GM10266 (cell line): ENCODE data around the gene ACSL1.

ENCODE experiments used
- DNase-seq: peaks from one replicate; pipeline ENCODE4 v3.0.0; 2012; ENCODE audit errors: extremely low spot score
- CTCF ChIP-seq: IDR thresholded peaks from 2 replicates; pipeline ENCODE4 v1.5.1; 2012; ENCODE audit warnings: mild to moderate bottlenecking, low read depth; ENCODE audit not compliant: control insufficient read depth, insufficient read depth; ENCODE audit errors: missing control alignments

Gene ACSL1

GRCh38 chr4:184796906-184797305, 28.9 kb downstream of the ACSL1 start:
- no peak for DNase-seq
- no peak for TF ChIP-seq CTCF

- no peak for DNase-seq
These were observed 30.4 kb downstream of the ACSL1 start for GRCh38 chr4:184795214-184795844.

GRCh38 chr4:184794470-184794869, 31.3 kb downstream of the ACSL1 start:
- no peak for TF ChIP-seq CTCF
- DNase-seq, result no peak

More at GRCh38 chr4:184795214-184795844, 30.4 kb downstream of the ACSL1 start:
- TF ChIP-seq CTCF, result no peak

- TF ChIP-seq CTCF, result no peak
These were observed 31.9 kb downstream of the ACSL1 start for GRCh38 chr4:184793735-184794355.

GRCh38 chr4:184792950-184793555, 32.7 kb downstream of the ACSL1 start:
- no peak for TF ChIP-seq CTCF
- DNase-seq, result no peak

More at GRCh38 chr4:184793735-184794355, 31.9 kb downstream of the ACSL1 start:
- no peak for DNase-seq

GRCh38 chr4:184792334-184792733, 33.4 kb downstream of the ACSL1 start:
- TF ChIP-seq CTCF, result no peak
- DNase-seq, result no peak

GRCh38 chr4:184790826-184791225, 34.9 kb downstream of the ACSL1 start:
- no peak for TF ChIP-seq CTCF
- no peak for DNase-seq
